IPS DF 6.9 (cell line): Measurements from ENCODE around the gene CCDC85B.

ENCODE experiments used
- DNase-seq: peaks from one replicate; pipeline ENCODE4 v3.0.0-alpha.2; 2013; ENCODE audit warnings: low read depth, low spot score
- H3K27ac ChIP-seq: one replicate; pipeline ENCODE4 v1.5.1; 2013; ENCODE audit warnings: low read length, control low read depth
- H3K27me3 ChIP-seq: 2 replicates; pipeline ENCODE4 v1.6.1; 2013; ENCODE audit warnings: mild to moderate bottlenecking, low read length; ENCODE audit not compliant: control insufficient read depth, insufficient read depth
- H3K36me3 ChIP-seq: 2 replicates; pipeline ENCODE4 v1.6.1; 2013; ENCODE audit warnings: low read length; ENCODE audit not compliant: control insufficient read depth, insufficient read depth
- H3K4me1 ChIP-seq: 2 replicates; pipeline ENCODE4 v1.6.1; 2013; ENCODE audit warnings: low read length; ENCODE audit not compliant: control insufficient read depth, insufficient read depth
- H3K4me3 ChIP-seq: 2 replicates; pipeline ENCODE4 v1.5.1; 2013; ENCODE audit warnings: mild to moderate bottlenecking, low read length
- H3K9me3 ChIP-seq: 2 replicates; pipeline ENCODE4 v1.6.1; 2013; ENCODE audit warnings: low read length, inconsistent platforms; ENCODE audit not compliant: control insufficient read depth, insufficient read depth
- WGBS: extraction: QIAGEN DNeasy Blood & Tissue Kit; methylation state at CpG from one replicate; pipeline ENCODE4 v1.1.7; 2013; ENCODE audit warnings: mixed read lengths, missing lambda C conversion rate; ENCODE audit not compliant: insufficient read length, insufficient coverage; 5-methylcytosine and 5-hydroxymethylcytosine counted together

Gene CCDC85B

DNA sequence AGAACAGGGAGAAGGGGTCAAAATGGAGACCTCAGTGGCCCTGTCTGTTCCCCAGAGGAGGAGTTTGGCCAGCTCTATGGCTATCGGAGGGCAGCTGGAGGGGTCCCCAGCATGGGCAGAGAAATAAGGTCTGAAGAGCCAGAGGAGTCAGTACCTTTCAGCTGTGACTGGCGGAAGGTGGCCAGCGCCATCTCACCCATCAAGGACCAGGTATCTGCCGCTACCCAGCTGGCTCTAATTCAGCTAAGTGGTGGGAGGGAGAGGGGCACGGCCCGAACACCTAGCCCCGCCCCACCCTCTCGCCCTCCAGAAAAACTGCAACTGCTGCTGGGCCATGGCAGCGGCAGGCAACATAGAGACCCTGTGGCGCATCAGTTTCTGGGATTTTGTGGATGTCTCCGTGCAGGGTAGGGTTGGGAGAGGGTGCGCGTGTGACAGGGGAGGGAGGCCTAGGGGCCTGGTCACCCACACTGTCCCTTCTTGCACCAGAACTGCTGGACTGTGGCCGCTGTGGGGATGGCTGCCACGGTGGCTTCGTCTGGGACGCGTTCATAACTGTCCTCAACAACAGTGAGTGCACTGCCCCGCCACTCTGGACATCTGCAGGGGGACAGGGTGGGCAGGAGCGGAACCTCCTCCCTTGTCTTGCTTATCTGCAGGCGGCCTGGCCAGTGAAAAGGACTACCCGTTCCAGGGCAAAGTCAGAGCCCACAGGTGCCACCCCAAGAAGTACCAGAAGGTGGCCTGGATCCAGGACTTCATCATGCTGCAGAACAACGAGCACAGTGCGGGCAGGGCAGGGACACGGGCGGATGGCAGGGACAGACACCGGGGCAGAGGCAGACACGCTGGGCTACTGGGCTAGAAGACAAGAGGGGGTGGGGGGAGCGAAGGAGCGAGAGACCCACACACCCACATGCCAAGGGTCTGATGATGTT is 8.1 kb upstream of the CCDC85B start:
- H3K4me3 ChIP-seq = no peak overlapping the region
- H3K36me3 ChIP-seq = peaks cover 24% of the 10 kb centered on the region
- H3K9me3 ChIP-seq = no peaks in the 10 kb centered on the region
- H3K4me1 ChIP-seq = peaks cover 4% of the 10 kb centered on the region
- no peaks in the 10 kb centered on the region for H3K27me3 ChIP-seq
- H3K27ac ChIP-seq = no peak overlapping the region
- no peak for DNase-seq
- WGBS = no CpG with 5 or more reads among the region's 30 CpGs

DNA sequence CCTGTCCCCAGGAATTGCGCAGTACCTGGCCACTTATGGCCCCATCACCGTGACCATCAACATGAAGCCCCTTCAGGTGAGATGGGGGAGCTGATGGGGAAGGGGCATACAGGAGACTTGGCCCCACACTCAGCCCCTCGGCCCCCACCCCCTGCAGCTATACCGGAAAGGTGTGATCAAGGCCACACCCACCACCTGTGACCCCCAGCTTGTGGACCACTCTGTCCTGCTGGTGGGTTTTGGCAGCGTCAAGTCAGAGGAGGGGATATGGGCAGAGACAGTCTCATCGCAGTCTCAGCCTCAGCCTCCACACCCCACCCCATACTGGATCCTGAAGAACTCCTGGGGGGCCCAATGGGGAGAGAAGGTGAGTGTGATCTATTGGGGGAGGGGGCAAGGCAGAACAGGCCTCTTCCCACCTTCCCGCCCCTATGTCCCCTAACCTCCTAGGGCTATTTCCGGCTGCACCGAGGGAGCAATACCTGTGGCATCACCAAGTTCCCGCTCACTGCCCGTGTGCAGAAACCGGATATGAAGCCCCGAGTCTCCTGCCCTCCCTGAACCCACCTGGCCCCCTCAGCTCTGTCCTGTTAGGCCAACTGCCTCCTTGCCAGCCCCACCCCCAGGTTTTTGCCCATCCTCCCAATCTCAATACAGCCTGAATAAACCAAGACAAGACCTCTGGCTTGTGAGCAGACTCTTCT is 7.3 kb upstream of the CCDC85B start:
- Histone ChIP-seq H3K27ac (no peak overlapping the region), H3K4me1 (peaks cover 6% of the 10 kb centered on the region), H3K4me3 (no peak overlapping the region), H3K27me3 (no peaks in the 10 kb centered on the region), H3K36me3 (peaks cover 24% of the 10 kb centered on the region), H3K9me3 (no peaks in the 10 kb centered on the region)
- WGBS = no CpG with 5 or more reads among the region's 13 CpGs
- no peak for DNase-seq

DNA sequence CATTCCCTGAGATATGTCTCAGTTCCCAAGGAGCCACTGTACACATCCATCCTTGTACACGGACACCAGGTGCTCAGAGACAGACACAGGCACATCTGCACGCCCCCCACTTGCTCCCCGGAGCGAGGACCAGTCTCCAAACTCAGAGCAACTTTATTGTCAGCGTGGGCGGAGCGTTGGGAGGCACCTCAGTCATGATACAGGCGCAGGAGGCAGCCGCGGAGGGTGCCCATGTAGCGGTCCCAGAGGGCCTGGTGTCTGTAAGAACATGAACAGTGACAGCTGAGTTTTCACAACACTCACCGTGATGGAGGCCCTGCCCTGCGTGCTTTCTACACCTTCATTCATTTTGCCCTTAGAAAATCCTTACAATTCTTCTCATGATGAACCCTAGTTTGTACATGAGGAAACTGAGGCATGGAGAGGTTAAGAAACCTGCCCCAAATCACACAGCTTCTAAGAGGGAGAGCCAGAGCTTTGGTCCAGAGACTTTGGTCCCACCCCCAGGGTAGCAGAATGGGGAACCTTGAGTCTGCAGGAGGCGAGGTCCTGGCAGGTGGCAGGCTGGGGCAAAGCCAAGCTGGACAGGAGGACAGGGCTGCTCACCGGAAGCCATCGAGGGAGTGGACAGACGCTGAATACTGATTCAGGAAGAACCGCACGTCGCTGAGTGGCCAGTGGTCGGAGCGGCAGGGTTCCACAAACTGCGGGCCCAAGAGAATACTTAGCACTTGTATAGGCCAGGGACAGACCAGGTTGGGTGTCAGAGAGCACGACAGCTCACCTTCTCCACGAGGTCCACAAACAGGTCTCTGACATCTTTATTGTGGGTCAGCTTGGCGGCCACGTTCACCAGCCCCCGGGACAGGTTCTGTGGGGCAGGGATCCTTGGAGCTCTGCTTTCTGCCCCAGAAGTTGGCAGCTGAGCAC is 6.4 kb upstream of the CCDC85B start:
- H3K27ac ChIP-seq = no peak overlapping the region
- DNase-seq = no peak
- peaks cover 6% of the 10 kb centered on the region for H3K4me1 ChIP-seq
- no CpG with 5 or more reads among the region's 28 CpGs for WGBS
- no peak overlapping the region for H3K4me3 ChIP-seq
- no peaks in the 10 kb centered on the region for H3K27me3 ChIP-seq
- H3K36me3 ChIP-seq = peaks cover 24% of the 10 kb centered on the region
- no peaks in the 10 kb centered on the region for H3K9me3 ChIP-seq

DNA sequence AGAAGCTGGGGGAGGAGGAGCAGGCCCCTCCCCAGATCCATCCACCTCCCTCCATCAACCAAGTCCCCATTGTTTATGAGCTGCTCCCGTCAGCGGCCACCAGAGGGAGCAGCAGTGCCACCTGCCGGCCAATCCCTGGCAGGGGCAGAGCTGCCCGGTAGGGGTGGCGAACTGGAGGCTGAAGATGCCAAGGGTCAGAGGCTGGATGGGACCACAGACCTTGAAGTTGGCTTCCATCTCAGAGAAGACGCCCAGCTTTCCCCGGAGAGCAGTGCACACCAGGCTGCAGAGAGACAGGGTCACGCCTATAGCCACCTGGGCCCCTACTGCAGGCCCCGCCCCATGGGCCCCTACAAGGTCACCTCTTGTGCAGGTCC is 5.8 kb upstream of the CCDC85B start:
- WGBS = no CpG with 5 or more reads among the region's 9 CpGs
- Histone ChIP-seq H3K4me1 (peaks cover 6% of the 10 kb centered on the region), H3K27ac (no peak overlapping the region), H3K36me3 (peaks cover 24% of the 10 kb centered on the region), H3K4me3 (no peak overlapping the region), H3K27me3 (peaks cover 1% of the 10 kb centered on the region; the same call in 1 of the 2 replicates), H3K9me3 (no peaks in the 10 kb centered on the region)
- DNase-seq = no peak

DNA sequence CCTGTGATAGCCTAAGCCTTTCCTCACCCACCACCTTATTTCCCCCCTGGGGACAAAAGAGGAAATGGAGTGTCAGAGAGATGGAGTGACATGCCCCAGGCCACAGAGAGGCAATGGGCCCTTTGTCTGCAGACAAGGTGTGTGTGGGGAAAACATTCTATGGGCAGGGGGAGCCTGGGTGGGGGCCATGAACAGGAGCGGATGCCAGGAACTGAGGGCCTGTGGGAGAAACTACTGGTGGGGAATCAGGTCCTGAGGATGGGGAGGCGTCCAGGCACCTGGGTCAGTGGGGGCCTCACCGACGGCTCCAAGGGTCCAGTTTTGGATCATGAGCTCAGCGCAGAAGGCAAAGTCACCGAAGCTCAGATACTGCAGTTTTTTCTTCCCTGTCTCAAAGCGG is 5.2 kb upstream of the CCDC85B start:
- H3K27ac ChIP-seq = no peak overlapping the region
- no CpG with 5 or more reads among the region's 7 CpGs for WGBS
- no peak for DNase-seq
- H3K27me3 ChIP-seq = peaks cover 5% of the 10 kb centered on the region; the same call in 1 of the 2 replicates
- H3K4me3 ChIP-seq = no peak overlapping the region
- H3K36me3 ChIP-seq = peaks cover 24% of the 10 kb centered on the region
- H3K9me3 ChIP-seq = no peaks in the 10 kb centered on the region
- peaks cover 8% of the 10 kb centered on the region for H3K4me1 ChIP-seq

DNA sequence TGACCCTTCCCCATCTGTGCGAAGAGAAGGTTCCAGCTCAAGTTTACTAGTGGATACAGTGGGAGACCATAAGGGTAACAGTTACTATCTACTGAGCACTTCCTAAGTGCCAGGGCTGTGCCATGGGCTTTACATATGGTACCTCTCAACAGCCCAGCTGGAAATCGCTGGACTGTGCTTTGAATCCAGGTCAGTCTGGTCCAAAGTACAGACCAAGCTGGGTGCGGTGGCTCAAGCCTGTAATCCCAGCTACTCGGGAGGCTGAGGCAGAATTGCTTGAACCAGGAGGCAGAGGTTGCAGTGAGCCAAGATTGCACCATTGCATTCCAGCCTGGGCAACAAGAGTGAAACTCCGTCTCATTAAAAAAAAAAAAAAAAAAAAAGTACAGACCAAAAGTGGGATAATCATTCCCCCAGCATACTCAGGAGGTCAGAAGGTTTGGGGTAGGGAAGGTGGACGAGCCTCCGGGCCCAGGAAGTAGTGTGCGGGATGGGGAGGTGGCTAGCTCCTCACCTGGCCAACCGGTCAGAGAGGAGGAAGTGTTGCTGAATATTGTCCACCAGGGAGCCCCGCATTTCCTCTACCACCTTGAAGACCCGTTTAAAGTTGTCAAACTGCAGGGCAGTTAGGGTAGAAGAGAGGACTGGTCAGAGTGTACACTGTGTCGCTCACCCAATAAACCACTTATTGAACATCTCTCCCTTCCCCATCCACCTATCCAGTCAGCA is 4.5 kb upstream of the CCDC85B start:
- peaks cover 5% of the 10 kb centered on the region; the same call in 1 of the 2 replicates for H3K27me3 ChIP-seq
- peaks cover 24% of the 10 kb centered on the region for H3K36me3 ChIP-seq
- H3K27ac ChIP-seq = no peak overlapping the region
- no peak for DNase-seq
- no CpG with 5 or more reads among the region's 12 CpGs for WGBS
- peaks cover 8% of the 10 kb centered on the region for H3K4me1 ChIP-seq
- no peaks in the 10 kb centered on the region for H3K9me3 ChIP-seq
- no peak overlapping the region for H3K4me3 ChIP-seq

DNA sequence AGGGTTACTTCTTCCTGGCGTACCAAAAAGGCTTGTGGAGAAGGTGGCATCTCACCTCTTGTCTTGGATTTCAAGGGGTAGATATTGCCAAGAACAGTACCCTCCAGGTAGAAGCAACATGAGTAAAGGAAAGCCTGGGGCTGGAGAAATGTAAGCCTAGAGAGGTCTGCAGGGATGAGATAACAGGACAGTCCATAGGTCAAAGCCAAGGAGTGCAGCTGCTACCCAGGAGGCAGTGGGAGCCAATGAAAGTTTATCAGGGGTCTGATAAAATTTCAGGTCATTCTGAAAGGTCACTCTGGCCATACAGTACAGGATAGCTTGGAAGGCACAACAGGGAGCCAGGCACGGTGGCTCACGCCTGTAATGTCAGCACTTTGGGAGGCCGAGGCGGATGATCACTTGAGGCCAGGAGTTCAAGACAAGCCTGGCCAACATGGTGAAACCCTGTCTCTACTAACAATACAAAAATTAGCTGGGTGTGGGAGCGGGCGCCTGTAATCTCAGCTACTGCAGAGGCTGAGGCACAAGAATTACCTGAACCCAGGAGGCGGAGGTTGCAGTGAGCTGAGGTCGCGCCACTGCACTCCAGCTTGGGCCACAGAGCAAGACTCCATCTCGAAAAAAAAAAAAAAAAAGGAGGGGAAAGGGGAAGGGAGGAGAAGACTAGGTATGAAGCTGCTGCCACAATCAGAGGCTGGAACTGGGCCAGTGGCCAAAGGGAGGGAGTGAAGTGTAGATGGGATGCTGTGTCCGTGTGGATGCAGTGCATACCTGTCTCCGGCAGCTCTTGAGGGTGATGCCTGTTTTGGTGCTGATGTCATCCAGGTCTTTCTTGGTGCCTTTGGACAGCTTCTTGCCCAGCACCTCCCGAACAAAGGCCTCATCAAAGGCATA is 3.4 kb upstream of the CCDC85B start:
- H3K36me3 ChIP-seq = peaks cover 24% of the 10 kb centered on the region
- no peaks in the 10 kb centered on the region for H3K9me3 ChIP-seq
- no peak overlapping the region for H3K27ac ChIP-seq
- H3K27me3 ChIP-seq = peaks cover 5% of the 10 kb centered on the region; the same call in 1 of the 2 replicates
- H3K4me1 ChIP-seq = peaks cover 10% of the 10 kb centered on the region
- DNase-seq = no peak
- H3K4me3 ChIP-seq = peak overlapping the region; percentile 77; the same call in 1 of the 2 replicates
- WGBS = no CpG with 5 or more reads among the region's 14 CpGs

DNA sequence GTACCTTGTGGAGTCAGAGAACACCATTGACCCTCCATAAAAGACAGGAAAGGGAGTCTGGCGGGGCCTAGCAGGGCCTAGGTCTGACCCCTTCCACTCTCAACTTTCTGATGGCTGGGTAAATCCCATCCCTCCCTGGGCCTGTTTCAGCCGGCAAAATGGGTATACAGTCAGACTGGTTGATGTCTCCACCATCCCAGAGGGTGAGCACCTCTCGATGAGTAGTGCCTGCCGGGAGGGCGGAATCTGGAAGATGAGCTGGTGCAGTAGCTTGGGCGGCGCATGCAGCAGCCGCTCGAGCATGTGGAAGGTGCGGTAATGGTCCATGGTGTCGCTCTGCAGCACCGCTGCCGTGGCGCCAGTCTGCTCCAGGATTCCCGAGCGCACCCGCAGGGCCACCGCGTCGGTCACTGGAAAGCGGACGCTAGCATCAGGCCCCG is 2.7 kb upstream of the CCDC85B start:
- no peak for DNase-seq
- H3K4me1 ChIP-seq = peaks cover 10% of the 10 kb centered on the region
- no peaks in the 10 kb centered on the region for H3K9me3 ChIP-seq
- H3K27ac ChIP-seq = no peak overlapping the region
- peaks cover 21% of the 10 kb centered on the region for H3K36me3 ChIP-seq
- H3K4me3 ChIP-seq = peak overlapping the region; percentile 77
- H3K27me3 ChIP-seq = peaks cover 5% of the 10 kb centered on the region; the same call in 1 of the 2 replicates
- WGBS = no CpG with 5 or more reads among the region's 23 CpGs
